GM19239 (cell line): ENCODE measurements around the gene HUS1B.
"Not testable (repeated sequence)": the region's sequence is repeated elsewhere in the genome, so short reads cannot be mapped to it uniquely, and the experiment has no call there.

Experiments used
- DNase-seq: peaks from one replicate; pipeline ENCODE4 v3.0.0; 2011; ENCODE audit warnings: low spot score; ENCODE audit not compliant: insufficient read length
- FAIRE-seq: peaks from 2 replicates; lab custom pipeline; 2011; peaks lifted over from hg19 to GRCh38; lab: Jason Lieb, UNC

Gene HUS1B

GRCh38 chr6:680251-680650 lies 23.4 kb upstream of the HUS1B start:
- no peak for DNase-seq
- no peak for FAIRE-seq

- DNase-seq (no peak), FAIRE-seq (no peak)
Observed at GRCh38 chr6:679282-679681, 22.4 kb upstream of the HUS1B start.

- DNase-seq (no peak), FAIRE-seq (no peak)
Observed at GRCh38 chr6:678520-678919, 21.6 kb upstream of the HUS1B start.

GRCh38 chr6:677919-678318 lies 21.0 kb upstream of the HUS1B start:
- DNase-seq, result no peak

GRCh38 chr6:674956-675355 lies 18.1 kb upstream of the HUS1B start:
- DNase-seq (no peak), FAIRE-seq (no peak)

More at GRCh38 chr6:677919-678318, 21.0 kb upstream of the HUS1B start:
- no peak for FAIRE-seq

GRCh38 chr6:674406-674805 lies 17.5 kb upstream of the HUS1B start:
- FAIRE-seq, result no peak

GRCh38 chr6:667253-667927 lies 10.5 kb upstream of the HUS1B start:
- DNase-seq (no peak), FAIRE-seq (no peak)

More at GRCh38 chr6:674406-674805, 17.5 kb upstream of the HUS1B start:
- no peak for DNase-seq

- DNase-seq (no peak), FAIRE-seq (no peak)
Observed at GRCh38 chr6:665403-666267, 8.7 kb upstream of the HUS1B start.

- not testable (repeated sequence) for FAIRE-seq, DNase-seq
Observed at GRCh38 chr6:663788-664187, 6.9 kb upstream of the HUS1B start.

- DNase-seq, result no peak
Observed at GRCh38 chr6:659716-660581, 3.0 kb upstream of the HUS1B start.

GRCh38 chr6:658244-658643 lies 1.3 kb upstream of the HUS1B start:
- DNase-seq (no peak), FAIRE-seq (no peak)

More at GRCh38 chr6:659716-660581, 3.0 kb upstream of the HUS1B start:
- no peak for FAIRE-seq

- FAIRE-seq (no peak), DNase-seq (no peak)
Observed at GRCh38 chr6:657743-658142, 843 bp upstream of the HUS1B start.

- no peak for DNase-seq
Observed at GRCh38 chr6:654136-654535, 2.8 kb downstream of the HUS1B start.

GRCh38 chr6:652865-653264 lies 4.0 kb downstream of the HUS1B start:
- DNase-seq, result no peak
- FAIRE-seq, result peak; percentile 71

More at GRCh38 chr6:654136-654535, 2.8 kb downstream of the HUS1B start:
- FAIRE-seq, result no peak

GRCh38 chr6:650098-650497 lies 6.8 kb downstream of the HUS1B start:
- DNase-seq (no peak), FAIRE-seq (no peak)

GRCh38 chr6:642805-643204 lies 14.1 kb downstream of the HUS1B start:
- no peak for DNase-seq
- FAIRE-seq, result no peak

- DNase-seq (no peak), FAIRE-seq (no peak)
Observed at GRCh38 chr6:641225-641985, 15.5 kb downstream of the HUS1B start.

- DNase-seq, result no peak
- no peak for FAIRE-seq
Observed at GRCh38 chr6:636488-636887, 20.4 kb downstream of the HUS1B start.

- FAIRE-seq, result no peak
Observed at GRCh38 chr6:635233-635632, 21.7 kb downstream of the HUS1B start.

GRCh38 chr6:633611-634010 lies 23.3 kb downstream of the HUS1B start:
- DNase-seq, result no peak
- no peak for FAIRE-seq

More at GRCh38 chr6:635233-635632, 21.7 kb downstream of the HUS1B start:
- no peak for DNase-seq
